ENCODE measurements around the gene STAT5B. TPM values are rescaled to one million over a fixed set of nuclear protein-coding genes. Genes with fewer than 3 reads are reported as not detected.
"Not testable (repeated sequence)": the region's sequence is repeated elsewhere in the genome, so short reads cannot be mapped to it uniquely, and the experiment has no call there.

STAT5B gene
- total and polyA plus RNA-seq, 2 of the 8 experiments (the other 6 are each of a cell fraction or from before 2014, with no cell fraction given), result 35.3 to 52.6 TPM

DNA sequence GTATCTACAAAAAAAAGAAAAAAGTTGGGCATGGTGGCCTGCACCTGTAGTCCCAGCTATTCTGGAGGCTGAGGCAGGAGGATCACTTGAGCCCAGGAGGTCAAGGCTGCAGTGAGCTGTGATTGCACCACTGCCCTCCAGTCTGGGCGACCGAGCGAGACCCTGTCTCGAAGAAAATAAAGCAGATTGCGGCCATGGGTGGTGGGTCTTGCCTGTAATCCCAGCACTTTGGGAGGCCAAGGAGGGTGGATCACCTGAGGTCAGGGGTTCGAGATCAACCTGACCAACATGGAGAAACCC lies 28.8 kb upstream of the STAT5B start:
- H2BK12ac ChIP-seq (ENCODE audit: low read depth, low read length); H3K23ac ChIP-seq (ENCODE audit: insufficient read length); H3K27ac ChIP-seq (ENCODE audit: low read depth, low read length); H3K9ac ChIP-seq (replicated peaks in 1 of 4; ENCODE audit: extremely low read depth in 1 of 4, low read depth in 3 of 4, low read length in 3 of 4); H2AK5ac ChIP-seq (ENCODE audit: low read depth, low read length); H3K4me1 ChIP-seq (replicated peaks in 1 of 4; ENCODE audit: control insufficient read depth in 3 of 4, insufficient read depth in 4 of 4, low read length in 3 of 4); H3K18ac ChIP-seq (ENCODE audit: extremely low read depth, low read length); H4K20me1 ChIP-seq (replicated peaks in 1 of 2; ENCODE audit: control insufficient read depth in 1 of 2, insufficient read depth in 2 of 2, low read length in 2 of 2); H3K9me3 ChIP-seq (ENCODE audit: insufficient read depth in 2 of 2, low read depth in 1 of 2, low read length in 1 of 2); H3K4me2 ChIP-seq (ENCODE audit: insufficient read depth in 1 of 2, low read depth in 2 of 2, low read length in 2 of 2); H2BK20ac ChIP-seq (ENCODE audit: low read length); H3K36me3 ChIP-seq (ENCODE audit: control insufficient read depth in 2 of 4, insufficient read depth in 4 of 4, low read length in 3 of 4); H2AFZ ChIP-seq (ENCODE audit: low read length); H4K91ac ChIP-seq (replicated peaks; ENCODE audit: insufficient read length, low read length); H2BK15ac ChIP-seq (ENCODE audit: low read length); H3K79me1 ChIP-seq (ENCODE audit: low read depth, low read length); POLR2A ChIA-PET (ENCODE audit: partially characterized antibody); DNase-seq (ENCODE audit: low read depth in 1 of 2, low spot score in 2 of 2); H4K5ac ChIP-seq (ENCODE audit: insufficient read length, low read depth, low read length); H3K4me3 ChIP-seq (ENCODE audit: extremely low read depth in 1 of 4, insufficient read depth in 2 of 4, low read depth in 3 of 4, low read length in 4 of 4); FAIRE-seq; H3K4ac ChIP-seq (replicated peaks; ENCODE audit: insufficient read length, low read depth, low read length); H3K27me3 ChIP-seq (replicated peaks in 1 of 4; ENCODE audit: control insufficient read depth in 3 of 4, extremely low read depth in 1 of 4, insufficient read depth in 3 of 4, low read length in 3 of 4); H2BK120ac ChIP-seq (replicated peaks; ENCODE audit: low read depth, low read length); H2BK5ac ChIP-seq (ENCODE audit: low read depth, low read length); H3K79me2 ChIP-seq (ENCODE audit: control insufficient read depth in 1 of 2, insufficient read depth in 2 of 2, low read length in 2 of 2); H3K14ac ChIP-seq (ENCODE audit: insufficient read length); H3K23me2 ChIP-seq (ENCODE audit: low read depth, low read length); H4K8ac ChIP-seq (ENCODE audit: extremely low read depth, insufficient read depth, low read length); H3K56ac ChIP-seq (replicated peaks; ENCODE audit: insufficient read length, low read depth, low read length): not testable (repeated sequence)
- CTCF ChIA-PET (ENCODE audit: partially characterized antibody), result interaction anchor here (0.7 to 2.2 kb wide), 3 partner anchors 24 to 215 kb away, joined by 3 to 11 read pairs (median 4); no protein-coding TSS in a partner anchor
- WGBS, 2 experiments (ENCODE audit: extremely low coverage in 1 of 2, insufficient coverage in 1 of 2, insufficient read length in 1 of 2, insufficient replicate concordance in 2 of 2, low coverage in 1 of 2, low lambda C conversion rate in 2 of 2, missing lambda C conversion rate in 1 of 2), result 94% methylated on average over 5 of the region's 6 CpGs; no CpG with 5 or more reads in 1 of the 2 experiments

Data from H1 (cell line).